Endothelial cell of umbilical vein (primary cell): Measurements from ENCODE around the gene GLIS2. TPM values are rescaled to one million over a fixed set of nuclear protein-coding genes. Genes with fewer than 3 reads are reported as not detected.

ENCODE experiments used
- BruUV-seq: library from RNA; stranded (reverse); fragments of 400-500 nt; replicated peaks from 2 replicates; lab custom pipeline; 2021; lab: Mats Ljungman, UMichigan
- CTCF ChIA-PET: fragments of 300-600, 350-600 bp; sonication (Branson Sonifier 250); formaldehyde crosslinking; loops from one replicate; lab custom pipeline; 2021; ENCODE audit warnings: antibody characterized with exemption, inconsistent platforms; lab: Charles Lee
- POLR2A ChIA-PET: fragments of 300-600, 350-600 bp; sonication (Branson Sonifier 250); formaldehyde crosslinking; loops from one replicate; lab custom pipeline; 2021; ENCODE audit warnings: antibody characterized with exemption, inconsistent platforms; lab: Charles Lee
- DNase-seq: peaks from one replicate; pipeline ENCODE4 v3.0.0-alpha.2; 2011; ENCODE audit warnings: low read depth, low spot score
- FAIRE-seq: peaks from 2 replicates; lab custom pipeline; 2011; peaks lifted over from hg19 to GRCh38; lab: Jason Lieb, UNC
- H2AFZ ChIP-seq: 2 replicates; pipeline ENCODE4 v1.6.0; 2012; ENCODE audit warnings: low read depth, low read length, control low read depth, inconsistent platforms
- H3K27ac ChIP-seq: 2 replicates; pipeline ENCODE4 v1.5.1; 2011; ENCODE audit warnings: low read depth, mild to moderate bottlenecking, control low read depth, low read length, moderate library complexity; ENCODE audit not compliant: insufficient read depth
- H3K27me3 ChIP-seq, 2 experiments: 2 replicates each; pipeline versions ENCODE4 v1.6.0 to v1.6.1; 2011; ENCODE audit warnings: low read length in 2 of 2, mixed read lengths in 1 of 2; ENCODE audit not compliant: control insufficient read depth in 2 of 2, insufficient read depth in 2 of 2
- H3K36me3 ChIP-seq, 2 experiments: 2 replicates in 1 of 2; 3 replicates in 1 of 2; pipeline ENCODE4 v1.5.1; 2011; ENCODE audit warnings: low read length in 2 of 2, mild to moderate bottlenecking in 1 of 2, moderate library complexity in 1 of 2; ENCODE audit not compliant: control insufficient read depth in 2 of 2, insufficient read depth in 2 of 2; ENCODE audit errors: extremely low read depth in 1 of 2
- H3K4me1 ChIP-seq: 3 replicates; pipeline ENCODE4 v1.5.1; 2011; ENCODE audit warnings: mild to moderate bottlenecking, low read length; ENCODE audit not compliant: control insufficient read depth, insufficient read depth; ENCODE audit errors: extremely low read depth
- H3K4me2 ChIP-seq: 2 replicates; pipeline ENCODE4 v1.6.1; 2011; ENCODE audit warnings: low read length, control low read depth, mixed read lengths; ENCODE audit not compliant: insufficient read depth
- H3K4me3 ChIP-seq, 3 experiments: fragments of 200-600 bp in 1 of 3; sonication (generic), shearing (Covaris generic) in 1 of 3; replicated peaks in 1 of 3; 2 replicates each; pipeline ENCODE4 v1.5.1; 2011 to 2016; ENCODE audit warnings: control low read depth in 3 of 3, low read length in 3 of 3, mild to moderate bottlenecking in 2 of 3, inconsistent platforms in 1 of 3, low read depth in 1 of 3, moderate library complexity in 1 of 3; ENCODE audit not compliant: insufficient read depth in 1 of 3
- H3K79me2 ChIP-seq: 2 replicates; pipeline ENCODE4 v1.6.0; 2012; ENCODE audit warnings: low read length, inconsistent platforms; ENCODE audit not compliant: control insufficient read depth, insufficient read depth
- H3K9ac ChIP-seq: replicated peaks from 2 replicates; pipeline ENCODE3; 2011; ENCODE audit warnings: low read length, control low read depth; ENCODE audit not compliant: insufficient read depth; ENCODE audit errors: extremely low read depth
- H3K9me1 ChIP-seq: replicated peaks from 3 replicates; pipeline ENCODE4 v1.6.0; 2011; ENCODE audit warnings: mild to moderate bottlenecking, low read length; ENCODE audit not compliant: control insufficient read depth, insufficient read depth; ENCODE audit errors: extremely low read depth
- H3K9me3 ChIP-seq: replicated peaks from 2 replicates; pipeline ENCODE4 v1.5.1; 2012; ENCODE audit warnings: low read length, inconsistent platforms; ENCODE audit not compliant: control insufficient read depth, insufficient read depth
- H4K20me1 ChIP-seq: replicated peaks from 2 replicates; pipeline ENCODE3; 2011; ENCODE audit warnings: mild to moderate bottlenecking, low read length; ENCODE audit not compliant: control insufficient read depth, insufficient read depth; ENCODE audit errors: extremely low read depth
- CTCF ChIP-seq, 2 donors: IDR thresholded peaks; 1 replicate in 1 of 2; 2 replicates in 1 of 2; pipeline ENCODE4 v1.5.1; 2011; ENCODE audit warnings: low read length in 2 of 2, mild to moderate bottlenecking in 2 of 2, moderate library complexity in 2 of 2, control low read depth in 1 of 2, inconsistent platforms in 1 of 2, low read depth in 1 of 2; ENCODE audit not compliant: insufficient read depth in 1 of 2; ENCODE audit errors: extremely low read depth in 1 of 2
- EZH2 ChIP-seq: IDR thresholded peaks from 2 replicates; pipeline ENCODE4 v1.6.1; 2012; ENCODE audit warnings: borderline replicate concordance, low read depth, mild to moderate bottlenecking, moderate library complexity, low read length, inconsistent platforms; ENCODE audit not compliant: severe bottlenecking
- FOS ChIP-seq: IDR thresholded peaks from 2 replicates; pipeline ENCODE4 v1.6.1; 2011; ENCODE audit warnings: mild to moderate bottlenecking, low read length, moderate library complexity, borderline replicate concordance; ENCODE audit not compliant: insufficient read depth
- GATA2 ChIP-seq: IDR thresholded peaks from 2 replicates; pipeline ENCODE4 v1.7.0; 2011; ENCODE audit warnings: low read depth, mild to moderate bottlenecking, moderate library complexity, mixed read lengths, low read length; ENCODE audit not compliant: insufficient read length, insufficient read depth
- JUN ChIP-seq: IDR thresholded peaks from 2 replicates; pipeline ENCODE4 v1.6.1; 2011; ENCODE audit warnings: borderline replicate concordance, low read depth; ENCODE audit not compliant: insufficient read length, insufficient read depth
- MAX ChIP-seq: IDR thresholded peaks from 2 replicates; pipeline ENCODE4 v1.6.1; 2011; ENCODE audit not compliant: insufficient read depth, insufficient read length
- MYC ChIP-seq: IDR thresholded peaks from one replicate; pipeline ENCODE4 v1.6.1; 2011; ENCODE audit warnings: mild to moderate bottlenecking, low read depth, low read length
- POLR2A ChIP-seq: IDR thresholded peaks from 2 replicates; pipeline ENCODE4 v1.6.1; 2012; ENCODE audit warnings: low read depth, mild to moderate bottlenecking, control low read depth, low read length
- POLR2AphosphoS5 ChIP-seq: IDR thresholded peaks from 2 replicates; pipeline ENCODE4 v1.6.1; 2012; ENCODE audit warnings: low read depth, mild to moderate bottlenecking, control low read depth, low read length, moderate library complexity; ENCODE audit not compliant: insufficient read depth
- dilution Hi-C: fragments of 300-500 bp; cut with MboI; formaldehyde crosslinking; loops from one replicate; pipeline ENCODE4 v1.15.0; 2019; ENCODE audit warnings: low sequenced_read_pairs; ENCODE audit not compliant: extremely low pct_ligation_motif_present
- intact Hi-C: fragments of 100-400 bp; cut with micrococcal nuclease; formaldehyde crosslinking; loops from one replicate; pipeline ENCODE4 v1.10.0; 2022
- polyA plus RNA-seq, 4 experiments: library from polyadenylated mRNA; depleted of rRNA in 3 of 4; stranded (reverse) in 3 of 4; unstranded in 1 of 4; fragments of >200 nt; gene quantifications; 2 replicates each; pipeline versions ENCODE4 v1.2.1 to v1.2.3, GENCODE V29; 2011 to 2012; ENCODE audit warnings: missing spikeins in 1 of 4
- total RNA-seq: library from RNA; stranded (reverse); gene quantifications from 2 replicates; pipeline ENCODE4 v1.2.3, GENCODE V29; 2021

Gene GLIS2
- total and polyA plus RNA-seq, 2 donors (not counting 3 experiments of a cell fraction or from before 2014, with no cell fraction given) = 4.6 to 10.1 TPM

- DNase-seq (no peak), FAIRE-seq (no peak)
- Histone ChIP-seq H3K9me3 (no peaks in the 10 kb centered on the region), H3K4me2 (no peak overlapping the region), H4K20me1 (no peaks in the 10 kb centered on the region), H3K9me1 (no peaks in the 10 kb centered on the region), H3K4me1 (peaks cover 5% of the 10 kb centered on the region), H3K27ac (no peak overlapping the region), H3K27me3 (no peaks in the 10 kb centered on the region), H3K4me3 (no peak overlapping the region), H3K79me2 (no peaks in the 10 kb centered on the region), H2AFZ (no peak overlapping the region), H3K9ac (no peak overlapping the region), H3K36me3 (no peaks in the 10 kb centered on the region)
- CTCF ChIA-PET = interaction anchor here (1.1 to 2.6 kb wide), 5 partner anchors 8 to 86 kb away, joined by 3 to 17 read pairs (median 4); no protein-coding TSS in a partner anchor
- POLR2A ChIA-PET = no interaction called here
- dilution Hi-C loops = no loop called here
- intact Hi-C loops = no loop called here
- TF ChIP-seq GATA2 (no peak), EZH2 (no peak), FOS (no peak), MYC (no peak), JUN (no peak), POLR2A (no peak), MAX (no peak), CTCF (IDR thresholded peaks at IDR 0.05; ENCODE audit: extremely low read depth in 1 of 2, insufficient read depth in 1 of 2, low read depth in 1 of 2, low read length in 2 of 2) (no peak), POLR2AphosphoS5 (no peak)
- no TSS peak for BruUV-seq
Measured at GRCh38 chr16:4376893-4377572, 61.2 kb downstream of the GLIS2 start.
